ENCODE results near the gene DNPH1.

DNA sequence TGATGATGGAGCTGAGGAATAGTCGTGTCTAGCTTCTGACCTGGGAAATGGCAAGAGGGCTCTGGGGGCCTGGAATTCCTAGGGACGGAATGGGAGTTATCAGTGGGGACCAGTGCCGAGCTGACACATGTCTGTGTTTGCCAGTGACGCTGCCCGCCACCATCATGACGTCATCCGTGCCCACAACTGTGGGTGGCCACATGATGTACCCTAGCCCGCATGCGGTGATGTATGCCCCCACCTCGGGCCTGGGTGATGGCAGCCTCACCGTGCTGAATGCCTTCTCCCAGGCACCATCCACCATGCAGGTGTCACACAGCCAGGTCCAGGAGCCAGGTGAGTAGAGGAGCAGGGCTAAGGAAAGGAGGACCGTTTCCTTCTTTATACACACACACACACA lies 51.1 kb downstream of the DNPH1 start:
- TF ChIP-seq, protein P1, sequence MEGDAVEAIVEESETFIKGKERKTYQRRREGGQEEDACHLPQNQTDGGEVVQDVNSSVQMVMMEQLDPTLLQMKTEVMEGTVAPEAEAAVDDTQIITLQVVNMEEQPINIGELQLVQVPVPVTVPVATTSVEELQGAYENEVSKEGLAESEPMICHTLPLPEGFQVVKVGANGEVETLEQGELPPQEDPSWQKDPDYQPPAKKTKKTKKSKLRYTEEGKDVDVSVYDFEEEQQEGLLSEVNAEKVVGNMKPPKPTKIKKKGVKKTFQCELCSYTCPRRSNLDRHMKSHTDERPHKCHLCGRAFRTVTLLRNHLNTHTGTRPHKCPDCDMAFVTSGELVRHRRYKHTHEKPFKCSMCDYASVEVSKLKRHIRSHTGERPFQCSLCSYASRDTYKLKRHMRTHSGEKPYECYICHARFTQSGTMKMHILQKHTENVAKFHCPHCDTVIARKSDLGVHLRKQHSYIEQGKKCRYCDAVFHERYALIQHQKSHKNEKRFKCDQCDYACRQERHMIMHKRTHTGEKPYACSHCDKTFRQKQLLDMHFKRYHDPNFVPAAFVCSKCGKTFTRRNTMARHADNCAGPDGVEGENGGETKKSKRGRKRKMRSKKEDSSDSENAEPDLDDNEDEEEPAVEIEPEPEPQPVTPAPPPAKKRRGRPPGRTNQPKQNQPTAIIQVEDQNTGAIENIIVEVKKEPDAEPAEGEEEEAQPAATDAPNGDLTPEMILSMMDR (IDR thresholded peaks at IDR 0.05): no peak
- TF ChIP-seq POLR2A (IDR thresholded peaks at IDR 0.05): no peak

All from body of pancreas (tissue), 4 donors.